Neuronal stem cell (in vitro differentiated cells): ENCODE data around the gene ATP4A.

Experiments
- DNase-seq: peaks from one replicate; pipeline ENCODE4 v3.0.0-alpha.2; 2013; ENCODE audit warnings: low spot score
- H2AFZ ChIP-seq: one replicate; pipeline ENCODE4 v1.6.1; 2013; ENCODE audit warnings: mild to moderate bottlenecking, low read length, inconsistent platforms
- H2AK5ac ChIP-seq: 2 replicates; pipeline ENCODE4 v1.6.1; 2013; ENCODE audit warnings: low read depth, mild to moderate bottlenecking, inconsistent platforms, low read length, moderate library complexity, mixed read lengths
- H2BK120ac ChIP-seq: 2 replicates; pipeline ENCODE4 v1.6.1; 2013; ENCODE audit warnings: low read depth, mild to moderate bottlenecking, inconsistent platforms, low read length, moderate library complexity, mixed read lengths
- H2BK12ac ChIP-seq: one replicate; pipeline ENCODE4 v1.6.1; 2013; ENCODE audit warnings: low read length, inconsistent platforms
- H2BK15ac ChIP-seq: 2 replicates; pipeline ENCODE4 v1.6.1; 2013; ENCODE audit warnings: mild to moderate bottlenecking, low read length, inconsistent platforms, mixed read lengths
- H2BK5ac ChIP-seq: one replicate; pipeline ENCODE4 v1.6.1; 2013; ENCODE audit warnings: inconsistent platforms, mild to moderate bottlenecking, low read length, moderate library complexity
- H3K14ac ChIP-seq: one replicate; pipeline ENCODE4 v1.6.1; 2013; ENCODE audit warnings: low read length, inconsistent platforms
- H3K18ac ChIP-seq: 2 replicates; pipeline ENCODE4 v1.6.1; 2013; ENCODE audit warnings: low read length, inconsistent platforms
- H3K23ac ChIP-seq: 2 replicates; pipeline ENCODE4 v1.6.1; 2013; ENCODE audit warnings: low read depth, mild to moderate bottlenecking, mixed read lengths, low read length, inconsistent platforms; ENCODE audit not compliant: poor library complexity
- H3K27ac ChIP-seq: replicated peaks from 3 replicates; pipeline ENCODE4 v1.5.1; 2013; ENCODE audit warnings: low read length, inconsistent platforms
- H3K27me3 ChIP-seq, 3 experiments: 2 replicates each; pipeline ENCODE4 v1.6.1; 2013; ENCODE audit warnings: low read length in 3 of 3, mild to moderate bottlenecking in 2 of 3, inconsistent platforms in 1 of 3, low read depth in 1 of 3, mixed read lengths in 1 of 3, moderate library complexity in 1 of 3; ENCODE audit not compliant: control insufficient read depth in 3 of 3, insufficient read depth in 3 of 3
- H3K36me3 ChIP-seq, 2 donors: replicated peaks in 1 of 2; 2 replicates each; pipeline ENCODE4 v1.6.1; 2013; ENCODE audit warnings: low read length in 2 of 2; ENCODE audit not compliant: control insufficient read depth in 2 of 2, insufficient read depth in 2 of 2
- H3K4ac ChIP-seq: 2 replicates; pipeline ENCODE4 v1.6.1; 2013; ENCODE audit warnings: inconsistent platforms, mild to moderate bottlenecking, low read length, moderate library complexity
- H3K4me1 ChIP-seq, 2 donors: 1 replicate in 1 of 2; 2 replicates in 1 of 2; pipeline ENCODE4 v1.6.1; 2013; ENCODE audit warnings: low read length in 2 of 2, low read depth in 1 of 2; ENCODE audit not compliant: control insufficient read depth in 2 of 2, insufficient read depth in 1 of 2
- H3K4me2 ChIP-seq: one replicate; pipeline ENCODE4 v1.6.1; 2013; ENCODE audit warnings: mild to moderate bottlenecking, low read length, inconsistent platforms; ENCODE audit not compliant: insufficient read depth, poor library complexity, severe bottlenecking
- H3K4me3 ChIP-seq, 2 donors: 2 replicates each; pipeline ENCODE4 v1.5.1; 2013; ENCODE audit warnings: low read length in 2 of 2, mild to moderate bottlenecking in 2 of 2, inconsistent platforms in 1 of 2, moderate library complexity in 1 of 2
- H3K79me1 ChIP-seq: one replicate; pipeline ENCODE4 v1.6.1; 2013; ENCODE audit warnings: low read depth, mild to moderate bottlenecking, inconsistent platforms, low read length, moderate library complexity
- H3K9ac ChIP-seq: one replicate; pipeline ENCODE4 v1.6.1; 2013; ENCODE audit warnings: mild to moderate bottlenecking, low read depth, low read length, inconsistent platforms; ENCODE audit not compliant: poor library complexity
- H3K9me3 ChIP-seq, 2 donors: replicated peaks in 1 of 2; 2 replicates each; pipeline versions ENCODE3 to v1.6.1; 2013; ENCODE audit warnings: low read length in 2 of 2, mild to moderate bottlenecking in 2 of 2, inconsistent platforms in 1 of 2, low read depth in 1 of 2, mixed read lengths in 1 of 2, moderate library complexity in 1 of 2; ENCODE audit not compliant: control insufficient read depth in 2 of 2, insufficient read depth in 1 of 2
- H4K8ac ChIP-seq: one replicate; pipeline ENCODE4 v1.6.1; 2013; ENCODE audit warnings: low read depth, mild to moderate bottlenecking, inconsistent platforms, low read length, moderate library complexity
- H4K91ac ChIP-seq: one replicate; pipeline ENCODE4 v1.6.1; 2013; ENCODE audit warnings: low read length, low read depth, mild to moderate bottlenecking, inconsistent platforms; ENCODE audit not compliant: poor library complexity
- WGBS, 2 donors: extraction: QIAGEN DNeasy Blood & Tissue Kit; methylation state at CpG; one replicate each; pipeline ENCODE4 v1.1.7; 2013; ENCODE audit warnings: missing lambda C conversion rate in 2 of 2, mixed read lengths in 1 of 2; ENCODE audit not compliant: insufficient read length in 2 of 2, insufficient replicate concordance in 1 of 2; ENCODE audit errors: extremely low coverage in 2 of 2; 5-methylcytosine and 5-hydroxymethylcytosine counted together

Gene ATP4A

DNA sequence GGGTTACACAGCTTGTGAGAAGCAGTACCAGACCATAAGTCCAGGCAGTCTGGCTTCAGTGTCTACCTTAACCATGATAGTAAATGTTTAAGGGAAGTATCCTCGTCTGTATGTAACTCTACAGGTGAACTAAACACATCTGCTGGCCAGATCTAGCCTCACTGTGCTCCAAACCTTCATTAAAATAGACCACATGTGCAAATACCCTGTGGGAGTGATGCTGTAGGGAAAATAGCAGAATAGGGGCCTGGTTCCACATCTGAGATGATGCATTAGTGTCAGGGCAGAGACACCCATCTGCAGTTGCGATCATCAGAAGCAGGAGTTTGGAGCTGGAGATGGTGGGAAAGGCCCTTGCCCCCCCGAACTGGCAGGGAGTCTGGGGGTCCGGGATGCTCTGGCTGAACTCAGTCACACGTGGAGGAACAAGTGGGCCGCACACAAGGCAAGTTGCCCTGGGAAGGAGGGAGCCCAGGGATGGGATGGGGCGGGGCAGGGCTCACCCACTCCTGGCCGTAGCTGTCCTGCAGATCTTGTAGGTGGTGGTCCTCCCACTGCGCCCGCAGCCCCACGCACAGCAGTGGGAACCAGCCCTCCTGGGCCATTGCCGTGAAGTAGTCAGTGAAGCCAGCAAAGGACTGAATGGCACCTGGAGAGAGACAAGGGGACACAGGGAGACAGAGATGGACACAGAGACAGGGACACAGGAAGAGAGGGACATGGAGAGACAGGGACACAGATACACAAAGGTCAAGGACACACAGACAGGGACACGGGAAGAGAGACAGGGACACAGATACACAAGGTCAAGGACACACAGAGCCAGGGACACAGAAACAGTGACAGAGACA is 10.7 kb downstream of the ATP4A start:
- H2BK120ac ChIP-seq: no peak overlapping the region
- H2AFZ ChIP-seq: no peak overlapping the region
- no peaks in the 10 kb centered on the region for H3K4me1 ChIP-seq
- no peaks in the 10 kb centered on the region for H3K79me1 ChIP-seq
- H3K23ac ChIP-seq: peak overlapping the region; percentile 17
- WGBS, 2 donors: no CpG with 5 or more reads among the region's 13 CpGs
- peaks cover 0 to 29% (median 9%) of the 10 kb centered on the region in 3 experiments for H3K27me3 ChIP-seq
- H3K14ac ChIP-seq: peak overlapping the region; percentile 66
- no peak overlapping the region for H3K27ac ChIP-seq
- peak overlapping the region; percentile 24 for H3K9ac ChIP-seq
- no peak for DNase-seq
- no peak overlapping the region for H3K4me2 ChIP-seq
- no peak overlapping the region for H3K4me3 ChIP-seq
- H2BK12ac ChIP-seq: no peak overlapping the region
- H3K18ac ChIP-seq: no peak overlapping the region
- peak overlapping the region; percentile 46 for H4K91ac ChIP-seq
- no peak overlapping the region for H2BK5ac ChIP-seq
- H3K9me3 ChIP-seq: no peaks in the 10 kb centered on the region
- H2AK5ac ChIP-seq: no peak overlapping the region
- H2BK15ac ChIP-seq: no peak overlapping the region
- H3K36me3 ChIP-seq: peaks cover 12 to 16% of the 10 kb centered on the region in 2 donors
- no peak overlapping the region for H3K4ac ChIP-seq
- H4K8ac ChIP-seq: no peak overlapping the region

DNA sequence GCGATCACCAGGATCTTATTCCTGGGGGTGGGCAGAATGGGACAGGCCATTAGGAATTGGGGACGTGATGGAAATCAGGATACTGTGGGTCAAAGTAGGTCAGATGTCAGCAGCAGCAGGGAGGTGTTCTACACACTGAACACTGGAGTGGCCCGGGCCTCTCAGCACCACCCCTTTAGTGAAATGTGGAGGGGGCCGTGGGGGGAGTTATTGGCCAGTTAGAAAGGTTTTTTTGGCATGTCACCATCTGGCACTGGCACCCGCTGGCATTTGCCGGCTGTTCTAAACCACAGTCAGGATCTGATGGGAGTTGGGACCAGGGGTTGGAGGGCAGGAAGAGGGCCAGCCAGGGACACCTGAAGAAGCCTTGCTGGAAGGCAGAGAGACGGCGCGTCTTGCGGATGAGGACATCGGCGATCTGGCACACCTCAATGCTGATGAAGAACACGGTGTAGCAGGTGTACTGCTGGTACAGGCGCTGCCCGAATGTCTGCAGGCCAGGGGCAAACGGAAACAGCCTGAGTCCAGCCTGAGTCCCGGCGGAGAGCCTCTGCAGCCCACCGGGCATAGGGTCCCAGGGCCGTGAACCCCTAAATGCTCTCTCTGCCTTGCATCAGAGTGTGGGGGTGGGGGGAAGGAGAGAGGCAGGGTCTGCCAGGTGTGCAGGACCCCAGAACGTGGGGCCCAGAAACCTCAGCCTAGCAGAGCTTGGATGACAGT is 12.2 kb downstream of the ATP4A start:
- Histone ChIP-seq H2BK5ac (no peak overlapping the region), H2BK12ac (no peak overlapping the region), H3K9me3 (no peaks in the 10 kb centered on the region), H3K79me1 (no peaks in the 10 kb centered on the region), H2BK15ac (no peak overlapping the region), H3K4ac (no peak overlapping the region), H2AK5ac (no peak overlapping the region), H4K8ac (no peak overlapping the region), H3K4me3 (no peak overlapping the region), H3K27me3 (peaks cover 0 to 16% (median 2%) of the 10 kb centered on the region in 3 experiments), H2AFZ (no peak overlapping the region), H3K18ac (no peak overlapping the region), H3K4me1 (peaks cover 2 to 4% of the 10 kb centered on the region in 2 donors), H3K14ac (no peak overlapping the region), H3K27ac (no peak overlapping the region), H2BK120ac (no peak overlapping the region), H4K91ac (no peak overlapping the region), H3K23ac (peak overlapping the region; percentile 57), H3K9ac (peak overlapping the region; percentile 64), H3K4me2 (no peak overlapping the region), H3K36me3 (peaks cover 12 to 27% of the 10 kb centered on the region in 2 donors)
- WGBS, 2 donors: no CpG with 5 or more reads among the region's 21 CpGs
- DNase-seq: no peak

DNA sequence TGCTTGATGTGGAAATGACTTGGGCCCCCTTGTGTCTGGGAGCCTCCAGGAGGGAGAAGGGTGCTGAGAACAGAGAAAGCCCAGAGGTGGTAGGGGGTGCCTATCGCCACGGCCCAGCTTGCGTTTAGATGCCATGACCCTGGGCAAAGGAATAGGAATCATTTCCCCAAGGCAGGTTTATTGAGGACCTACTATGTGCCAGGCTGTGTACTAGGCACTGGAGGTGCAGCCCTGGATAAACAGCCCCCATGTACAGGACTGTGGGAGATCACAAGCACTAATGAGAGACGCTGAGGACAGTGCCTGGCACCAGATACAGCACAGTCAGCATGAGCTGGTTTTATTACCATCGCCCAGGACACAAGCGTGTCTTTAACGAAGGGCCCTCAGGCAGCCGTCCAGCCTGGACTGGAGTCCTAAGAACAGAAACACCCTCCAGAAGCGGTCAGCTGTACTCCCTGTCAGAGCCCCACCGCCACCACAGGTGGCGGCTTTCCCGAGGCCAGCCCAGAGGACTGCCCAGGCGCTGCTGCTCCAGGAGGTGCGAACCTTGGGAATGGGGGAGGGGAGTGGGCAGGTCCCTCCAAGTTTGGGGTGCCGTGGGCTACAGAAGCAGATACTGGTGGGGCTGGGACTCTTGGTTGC is 13.5 kb downstream of the ATP4A start:
- peaks cover 0 to 9% (median under 1%) of the 10 kb centered on the region in 3 experiments for H3K27me3 ChIP-seq
- peak overlapping the region; percentile 1 for H2BK15ac ChIP-seq

More for the DNA sequence above, 13.5 kb downstream of the ATP4A start:
- Histone ChIP-seq H2BK12ac (no peak overlapping the region), H2AFZ (no peak overlapping the region), H3K4me3 (no peak overlapping the region), H3K4ac (no peak overlapping the region), H3K36me3 (peaks cover 12 to 27% of the 10 kb centered on the region in 2 donors), H3K14ac (no peak overlapping the region), H3K4me2 (no peak overlapping the region), H3K9ac (no peak overlapping the region), H3K18ac (no peak overlapping the region), H2AK5ac (no peak overlapping the region), H4K91ac (no peak overlapping the region), H4K8ac (no peak overlapping the region), H2BK120ac (no peak overlapping the region), H3K4me1 (peaks cover 5 to 6% of the 10 kb centered on the region in 2 donors), H2BK5ac (no peak overlapping the region), H3K79me1 (no peaks in the 10 kb centered on the region), H3K27ac (no peak overlapping the region), H3K9me3 (no peaks in the 10 kb centered on the region), H3K23ac (no peak overlapping the region)
- no CpG with 5 or more reads among the region's 15 CpGs for WGBS, 2 donors
- DNase-seq: no peak
